Midbrain (tissue), 1 donor: Measurements from ENCODE around the gene RPS15.

Experiments used
- DNase-seq: peaks from one replicate; lab custom pipeline; 2025; lab: John Stamatoyannopoulos, UW

The RPS15 gene

DNA sequence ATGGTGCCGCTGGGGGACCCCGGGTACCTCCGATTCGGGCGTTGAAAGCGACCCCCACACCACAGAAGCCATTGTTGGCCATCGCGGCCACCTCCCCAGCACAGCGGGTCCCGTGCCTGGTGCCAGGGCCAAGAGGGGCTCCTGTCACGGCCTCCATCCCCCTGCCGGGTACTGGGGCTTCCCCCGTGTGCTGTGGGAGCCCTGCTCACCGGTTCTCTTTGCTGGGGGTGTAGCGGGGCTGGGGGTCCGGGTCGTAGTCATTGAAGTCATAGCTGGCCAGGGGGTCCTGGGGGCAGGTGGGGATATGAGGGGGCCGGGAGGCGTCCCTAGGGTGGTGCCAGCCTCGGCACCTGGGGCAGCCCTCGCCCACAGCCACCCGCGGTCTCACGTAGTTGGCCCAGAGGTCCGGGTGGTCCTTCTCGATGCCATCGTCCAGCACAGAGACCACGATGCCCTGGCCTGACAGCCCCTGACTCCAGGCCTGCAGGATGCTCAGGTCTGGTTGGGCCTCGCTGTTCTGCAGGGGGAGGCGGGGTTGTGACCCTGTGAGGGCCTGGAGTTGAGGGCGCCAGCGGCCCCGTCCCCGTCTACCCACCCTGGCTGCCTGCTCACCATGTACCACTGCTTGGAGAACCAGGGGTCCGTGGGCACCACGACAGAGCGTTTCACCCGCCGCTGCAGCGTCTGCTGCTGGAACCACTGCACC is 49.5 kb downstream of the RPS15 start:
- DNase-seq: no peak

DNA sequence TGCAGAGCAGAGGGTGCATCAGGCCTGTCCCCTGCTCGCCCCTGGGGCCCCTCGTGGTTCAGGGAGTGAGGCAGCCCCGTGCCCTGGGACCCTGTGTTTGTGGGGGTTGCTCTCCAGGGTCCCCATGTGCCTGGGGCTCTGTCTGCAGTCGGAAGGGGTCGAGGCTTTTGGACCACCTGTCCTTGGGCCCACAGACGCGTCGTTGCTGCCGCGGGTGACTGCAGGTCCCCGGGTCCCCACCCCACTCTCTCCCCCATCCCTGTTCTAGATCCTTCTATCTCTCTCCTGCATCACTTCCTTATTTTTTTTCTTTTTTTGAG is 50.0 kb downstream of the RPS15 start:
- no peak for DNase-seq

DNA sequence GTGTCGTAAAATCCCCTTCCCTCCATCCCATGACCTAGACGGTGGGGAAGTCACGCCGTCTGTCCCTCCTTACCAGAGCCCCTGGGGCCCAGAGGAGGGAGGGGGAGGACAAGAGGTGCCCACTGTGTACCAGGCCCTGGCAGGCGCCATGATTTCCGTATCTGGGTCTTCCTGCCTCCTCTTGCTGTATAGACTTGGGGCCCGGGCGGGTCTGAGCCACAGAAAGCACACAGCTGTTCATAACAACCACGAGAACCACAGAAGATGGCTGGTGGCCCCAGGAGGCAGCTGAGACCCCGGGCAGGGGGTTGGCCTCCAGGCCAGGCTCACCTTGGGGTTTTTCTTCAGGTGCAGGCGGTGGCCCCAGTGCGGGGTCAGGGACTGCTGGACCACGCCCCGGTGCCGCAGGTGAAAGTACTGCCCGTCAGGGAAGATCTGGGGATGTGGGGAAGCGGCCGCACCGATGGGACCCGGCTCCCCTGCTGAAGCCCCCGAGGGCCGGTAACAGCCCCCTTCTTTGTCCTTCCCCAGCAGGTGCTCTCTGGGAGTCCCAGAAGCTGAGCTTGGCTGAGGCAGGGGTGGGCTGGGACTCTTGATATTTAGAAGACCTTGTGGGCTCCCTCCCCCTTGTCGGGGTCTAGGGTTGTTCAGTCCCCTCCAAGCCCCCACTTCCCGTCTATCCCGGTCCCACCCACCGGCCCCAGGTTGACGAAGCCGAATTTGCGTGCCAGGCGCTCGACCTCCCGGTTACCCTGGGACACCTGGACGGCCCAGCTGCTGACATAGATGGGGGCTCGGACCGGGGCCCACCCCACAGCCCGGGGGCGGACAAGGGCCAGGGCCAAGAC is 51.5 kb downstream of the RPS15 start:
- no peak for DNase-seq
